GM23338 (cell line): ENCODE measurements around the gene SLC25A29. TPM values are rescaled to one million over a fixed set of nuclear protein-coding genes. Genes with fewer than 3 reads are reported as not detected.

Source experiments
- ATAC-seq: fragments of 200-7000 bp; cut with Tn5 transposase; 3 replicates; pipeline ENCODE4 v1.9.1; 2020
- DNase-seq: peaks from one replicate; pipeline ENCODE4 v3.0.0-alpha.2; 2015; ENCODE audit warnings: low spot score
- H2AFZ ChIP-seq: fragments of 200-600 bp; sonication (generic); 2 replicates; pipeline ENCODE4 v1.8.0; 2016; ENCODE audit warnings: antibody characterized with exemption, mild to moderate bottlenecking, moderate library complexity
- H3F3A ChIP-seq: fragments of 200-600 bp; sonication (generic); replicated peaks from 2 replicates; pipeline ENCODE4 v1.8.0; 2017; ENCODE audit warnings: antibody characterized with exemption, mixed run types, low read depth
- H3K27ac ChIP-seq: fragments of 200-600 bp; sonication (generic); 2 replicates; pipeline ENCODE4 v1.6.1; 2016; ENCODE audit warnings: low read depth
- H3K27me3 ChIP-seq: fragments of 200-600 bp; sonication (generic); 2 replicates; pipeline ENCODE4 v1.8.0; 2016; ENCODE audit warnings: mild to moderate bottlenecking, mixed run types, moderate library complexity; ENCODE audit not compliant: insufficient read depth
- H3K36me3 ChIP-seq: fragments of 200-600 bp; sonication (generic); 2 replicates; pipeline ENCODE4 v1.8.0; 2016; ENCODE audit warnings: mild to moderate bottlenecking; ENCODE audit not compliant: insufficient read depth
- H3K4me1 ChIP-seq: fragments of 200-600 bp; sonication (generic); 2 replicates; pipeline ENCODE4 v1.8.0; 2016; ENCODE audit warnings: mild to moderate bottlenecking, moderate library complexity; ENCODE audit not compliant: insufficient read depth
- H3K4me2 ChIP-seq: fragments of 200-600 bp; sonication (generic); 2 replicates; pipeline ENCODE4 v1.7.1; 2017; ENCODE audit warnings: mixed run types
- H3K4me3 ChIP-seq: fragments of 200-600 bp; sonication (generic); 2 replicates; pipeline ENCODE4 v1.6.1; 2016; ENCODE audit warnings: mixed run types
- H3K79me2 ChIP-seq: fragments of 200-600 bp; sonication (generic); replicated peaks from 2 replicates; pipeline ENCODE4 v1.8.0; 2017; ENCODE audit warnings: mild to moderate bottlenecking; ENCODE audit not compliant: insufficient read depth
- H3K9me2 ChIP-seq: fragments of 200-600 bp; sonication (generic); 2 replicates; pipeline ENCODE4 v1.8.0; 2017; ENCODE audit not compliant: insufficient read depth
- H4K20me1 ChIP-seq: fragments of 200-600 bp; sonication (generic); replicated peaks from 2 replicates; pipeline ENCODE4 v1.8.0; 2017; ENCODE audit warnings: mild to moderate bottlenecking; ENCODE audit not compliant: insufficient read depth
- H3K27ac Mint-ChIP-seq: 2 replicates; pipeline ENCODE4 v1.8.0; 2020; ENCODE audit warnings: inconsistent platforms, mild to moderate bottlenecking, moderate library complexity, mixed read lengths
- H3K27me3 Mint-ChIP-seq: 3 replicates; pipeline ENCODE4 v1.8.0; 2022; ENCODE audit warnings: low read depth, mild to moderate bottlenecking, moderate library complexity, mixed read lengths, inconsistent platforms; ENCODE audit not compliant: insufficient read depth, poor library complexity
- H3K36me3 Mint-ChIP-seq: 3 replicates; pipeline ENCODE4 v1.8.0; 2021; ENCODE audit warnings: low read depth, mild to moderate bottlenecking, inconsistent platforms, moderate library complexity, mixed read lengths
- H3K4me1 Mint-ChIP-seq: 3 replicates; pipeline ENCODE4 v1.8.0; 2020; ENCODE audit warnings: mild to moderate bottlenecking, inconsistent platforms, mixed read lengths
- H3K4me3 Mint-ChIP-seq: 3 replicates; pipeline ENCODE4 v1.8.0; 2021; ENCODE audit warnings: moderate library complexity, mild to moderate bottlenecking, inconsistent platforms, mixed read lengths
- H3K9me3 Mint-ChIP-seq: 3 replicates; pipeline ENCODE4 v1.8.0; 2020; ENCODE audit warnings: moderate library complexity, mild to moderate bottlenecking, inconsistent platforms, mixed read lengths
- CREB1 ChIP-seq: fragments of 250-450 bp; sonication (Bioruptor Pico); IDR thresholded peaks from 2 replicates; pipeline ENCODE4 v1.5.0; 2020; ENCODE audit warnings: low read depth, mild to moderate bottlenecking, moderate library complexity
- CTCF ChIP-seq, 2 experiments: fragments of 200-600 bp in 1 of 2; sonication (generic) in 1 of 2; conservative IDR thresholded peaks; 2 replicates each; pipeline versions ENCODE4 v1.5.1 to v1.6.1; 2016 to 2017; ENCODE audit warnings: antibody characterized with exemption in 2 of 2, low read depth in 2 of 2, mild to moderate bottlenecking in 2 of 2, moderate library complexity in 1 of 2
- EZH2 ChIP-seq: fragments of 200-600 bp; sonication (generic); IDR thresholded peaks from one replicate; pipeline ENCODE4 v1.8.0; 2017; ENCODE audit warnings: antibody characterized with exemption, mild to moderate bottlenecking, low read depth; ENCODE audit not compliant: unreplicated experiment
- EZH2phosphoT487 ChIP-seq: fragments of 200-600 bp; sonication (generic); IDR thresholded peaks from one replicate; pipeline ENCODE4 v1.8.1; 2018; ENCODE audit warnings: antibody characterized with exemption; ENCODE audit not compliant: unreplicated experiment
- JUNB ChIP-seq: IDR thresholded peaks from one replicate; pipeline ENCODE4 v1.6.1; 2016; ENCODE audit warnings: antibody characterized with exemption; ENCODE audit not compliant: unreplicated experiment
- NANOG ChIP-seq: IDR thresholded peaks from 2 replicates; pipeline ENCODE4 v1.6.1; 2016; ENCODE audit warnings: antibody characterized with exemption, borderline replicate concordance
- POLR2AphosphoS5 ChIP-seq: IDR thresholded peaks from 2 replicates; pipeline ENCODE4 v1.6.1; 2016; ENCODE audit warnings: antibody characterized with exemption, low read depth
- REST ChIP-seq: IDR thresholded peaks from one replicate; pipeline ENCODE4 v1.6.1; 2018; ENCODE audit warnings: antibody characterized with exemption; ENCODE audit not compliant: unreplicated experiment
- STAT1 ChIP-seq: IDR thresholded peaks from one replicate; pipeline ENCODE4 v1.6.1; 2016; ENCODE audit warnings: antibody characterized with exemption; ENCODE audit not compliant: unreplicated experiment
- ZNF114 ChIP-seq: fragments of 250-450 bp; sonication (Bioruptor Pico); IDR thresholded peaks from 2 replicates; pipeline ENCODE4 v1.5.0; 2020; ENCODE audit warnings: mild to moderate bottlenecking, moderate library complexity
- ZNF331 ChIP-seq: fragments of 250-450 bp; sonication (Bioruptor Pico); IDR thresholded peaks from 2 replicates; pipeline ENCODE4 v1.5.0; 2020; ENCODE audit warnings: low read depth, mild to moderate bottlenecking, moderate library complexity
- polyA plus RNA-seq: library from polyadenylated mRNA; unstranded; fragments of >200 nt; fragmentation: Nextera tagmentation; extraction: Ambion mirVana; gene quantifications from 2 replicates; pipeline ENCODE4 v1.2.1, GENCODE V29; 2016
- total RNA-seq: library from RNA; depleted of rRNA; stranded (reverse); fragments of >200 nt; shearing (Covaris generic); gene quantifications from 2 replicates; pipeline ENCODE4 v1.2.3, GENCODE V29; 2014
- TF ChIP-seq, protein P1 (sequence below): IDR thresholded peaks from 2 replicates; pipeline ENCODE4 v1.6.1; 2016; ENCODE audit warnings: antibody characterized with exemption
- TF ChIP-seq, protein P2 (sequence below): fragments of 250-450 bp; sonication (Bioruptor Pico); IDR thresholded peaks from 2 replicates; pipeline ENCODE4 v1.5.0; 2020; ENCODE audit warnings: mild to moderate bottlenecking, moderate library complexity

Gene SLC25A29
- total and polyA plus RNA-seq, 2 experiments from 2014 or later: 65.6 to 206 TPM

DNA sequence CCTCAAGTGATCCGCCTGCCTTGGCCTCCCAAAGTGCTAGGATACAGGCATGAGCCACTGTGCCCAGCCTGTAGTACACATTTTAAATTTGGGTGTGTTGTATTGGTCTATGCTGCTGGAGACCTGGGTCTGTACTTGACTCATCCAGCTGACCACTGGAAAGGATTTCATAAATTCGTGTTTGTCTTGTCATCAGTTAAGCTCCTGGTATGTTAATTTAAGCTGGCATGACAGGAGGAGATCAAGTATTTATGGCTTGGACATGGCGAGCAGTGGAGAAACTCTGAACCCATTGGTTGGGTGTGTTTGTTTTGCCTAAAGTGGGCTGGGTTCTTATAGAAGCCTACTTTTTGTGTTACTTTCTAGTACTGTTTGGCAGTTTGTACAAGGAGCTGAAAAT, 43.1 kb downstream of the SLC25A29 start:
- no peaks in the 10 kb centered on the region for H3K9me2 ChIP-seq
- H4K20me1 ChIP-seq: peaks cover 88% of the 10 kb centered on the region
- ATAC-seq: no peak
- H3K27me3 ChIP-seq: no peaks in the 10 kb centered on the region
- H3K27me3 Mint-ChIP-seq: peaks cover 2% of the 10 kb centered on the region
- no peak overlapping the region for H3K27ac ChIP-seq
- H3K9me3 Mint-ChIP-seq: no peaks in the 10 kb centered on the region
- H3K79me2 ChIP-seq: peaks cover 100% of the 10 kb centered on the region
- peaks cover 34% of the 10 kb centered on the region for H3K36me3 Mint-ChIP-seq
- TF ChIP-seq EZH2: no peak
- no peak for TF ChIP-seq POLR2AphosphoS5
- TF ChIP-seq STAT1: no peak
- TF ChIP-seq CTCF (conservative IDR thresholded peaks at IDR 0.05; ENCODE audit: low read depth in 2 of 2): no peak
- TF ChIP-seq, protein P1, sequence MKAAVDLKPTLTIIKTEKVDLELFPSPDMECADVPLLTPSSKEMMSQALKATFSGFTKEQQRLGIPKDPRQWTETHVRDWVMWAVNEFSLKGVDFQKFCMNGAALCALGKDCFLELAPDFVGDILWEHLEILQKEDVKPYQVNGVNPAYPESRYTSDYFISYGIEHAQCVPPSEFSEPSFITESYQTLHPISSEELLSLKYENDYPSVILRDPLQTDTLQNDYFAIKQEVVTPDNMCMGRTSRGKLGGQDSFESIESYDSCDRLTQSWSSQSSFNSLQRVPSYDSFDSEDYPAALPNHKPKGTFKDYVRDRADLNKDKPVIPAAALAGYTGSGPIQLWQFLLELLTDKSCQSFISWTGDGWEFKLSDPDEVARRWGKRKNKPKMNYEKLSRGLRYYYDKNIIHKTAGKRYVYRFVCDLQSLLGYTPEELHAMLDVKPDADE: no peak
- TF ChIP-seq ZNF331: no peak
- TF ChIP-seq REST: no peak
- no peak for TF ChIP-seq ZNF114 (CRISPR knock-in tag)
- TF ChIP-seq CREB1 (CRISPR knock-in tag): no peak
- TF ChIP-seq EZH2phosphoT487: no peak
- TF ChIP-seq, protein P2, sequence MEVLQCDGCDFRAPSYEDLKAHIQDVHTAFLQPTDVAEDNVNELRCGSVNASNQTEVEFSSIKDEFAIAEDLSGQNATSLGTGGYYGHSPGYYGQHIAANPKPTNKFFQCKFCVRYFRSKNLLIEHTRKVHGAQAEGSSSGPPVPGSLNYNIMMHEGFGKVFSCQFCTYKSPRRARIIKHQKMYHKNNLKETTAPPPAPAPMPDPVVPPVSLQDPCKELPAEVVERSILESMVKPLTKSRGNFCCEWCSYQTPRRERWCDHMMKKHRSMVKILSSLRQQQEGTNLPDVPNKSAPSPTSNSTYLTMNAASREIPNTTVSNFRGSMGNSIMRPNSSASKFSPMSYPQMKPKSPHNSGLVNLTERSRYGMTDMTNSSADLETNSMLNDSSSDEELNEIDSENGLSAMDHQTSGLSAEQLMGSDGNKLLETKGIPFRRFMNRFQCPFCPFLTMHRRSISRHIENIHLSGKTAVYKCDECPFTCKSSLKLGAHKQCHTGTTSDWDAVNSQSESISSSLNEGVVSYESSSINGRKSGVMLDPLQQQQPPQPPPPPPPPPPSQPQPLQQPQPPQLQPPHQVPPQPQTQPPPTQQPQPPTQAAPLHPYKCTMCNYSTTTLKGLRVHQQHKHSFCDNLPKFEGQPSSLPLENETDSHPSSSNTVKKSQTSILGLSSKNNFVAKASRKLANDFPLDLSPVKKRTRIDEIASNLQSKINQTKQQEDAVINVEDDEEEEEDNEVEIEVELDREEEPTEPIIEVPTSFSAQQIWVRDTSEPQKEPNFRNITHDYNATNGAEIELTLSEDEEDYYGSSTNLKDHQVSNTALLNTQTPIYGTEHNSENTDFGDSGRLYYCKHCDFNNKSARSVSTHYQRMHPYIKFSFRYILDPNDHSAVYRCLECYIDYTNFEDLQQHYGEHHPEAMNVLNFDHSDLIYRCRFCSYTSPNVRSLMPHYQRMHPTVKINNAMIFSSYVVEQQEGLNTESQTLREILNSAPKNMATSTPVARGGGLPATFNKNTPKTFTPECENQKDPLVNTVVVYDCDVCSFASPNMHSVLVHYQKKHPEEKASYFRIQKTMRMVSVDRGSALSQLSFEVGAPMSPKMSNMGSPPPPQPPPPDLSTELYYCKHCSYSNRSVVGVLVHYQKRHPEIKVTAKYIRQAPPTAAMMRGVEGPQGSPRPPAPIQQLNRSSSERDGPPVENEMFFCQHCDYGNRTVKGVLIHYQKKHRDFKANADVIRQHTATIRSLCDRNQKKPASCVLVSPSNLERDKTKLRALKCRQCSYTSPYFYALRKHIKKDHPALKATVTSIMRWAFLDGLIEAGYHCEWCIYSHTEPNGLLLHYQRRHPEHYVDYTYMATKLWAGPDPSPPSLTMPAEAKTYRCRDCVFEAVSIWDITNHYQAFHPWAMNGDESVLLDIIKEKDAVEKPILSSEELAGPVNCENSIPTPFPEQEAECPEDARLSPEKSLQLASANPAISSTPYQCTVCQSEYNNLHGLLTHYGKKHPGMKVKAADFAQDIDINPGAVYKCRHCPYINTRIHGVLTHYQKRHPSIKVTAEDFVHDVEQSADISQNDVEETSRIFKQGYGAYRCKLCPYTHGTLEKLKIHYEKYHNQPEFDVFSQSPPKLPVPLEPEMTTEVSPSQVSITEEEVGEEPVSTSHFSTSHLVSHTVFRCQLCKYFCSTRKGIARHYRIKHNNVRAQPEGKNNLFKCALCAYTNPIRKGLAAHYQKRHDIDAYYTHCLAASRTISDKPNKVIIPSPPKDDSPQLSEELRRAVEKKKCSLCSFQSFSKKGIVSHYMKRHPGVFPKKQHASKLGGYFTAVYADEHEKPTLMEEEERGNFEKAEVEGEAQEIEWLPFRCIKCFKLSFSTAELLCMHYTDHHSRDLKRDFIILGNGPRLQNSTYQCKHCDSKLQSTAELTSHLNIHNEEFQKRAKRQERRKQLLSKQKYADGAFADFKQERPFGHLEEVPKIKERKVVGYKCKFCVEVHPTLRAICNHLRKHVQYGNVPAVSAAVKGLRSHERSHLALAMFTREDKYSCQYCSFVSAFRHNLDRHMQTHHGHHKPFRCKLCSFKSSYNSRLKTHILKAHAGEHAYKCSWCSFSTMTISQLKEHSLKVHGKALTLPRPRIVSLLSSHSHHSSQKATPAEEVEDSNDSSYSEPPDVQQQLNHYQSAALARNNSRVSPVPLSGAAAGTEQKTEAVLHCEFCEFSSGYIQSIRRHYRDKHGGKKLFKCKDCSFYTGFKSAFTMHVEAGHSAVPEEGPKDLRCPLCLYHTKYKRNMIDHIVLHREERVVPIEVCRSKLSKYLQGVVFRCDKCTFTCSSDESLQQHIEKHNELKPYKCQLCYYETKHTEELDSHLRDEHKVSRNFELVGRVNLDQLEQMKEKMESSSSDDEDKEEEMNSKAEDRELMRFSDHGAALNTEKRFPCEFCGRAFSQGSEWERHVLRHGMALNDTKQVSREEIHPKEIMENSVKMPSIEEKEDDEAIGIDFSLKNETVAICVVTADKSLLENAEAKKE (CRISPR knock-in tag): no peak
- TF ChIP-seq NANOG: no peak
- TF ChIP-seq JUNB: no peak
- H3K4me1 Mint-ChIP-seq: peaks cover 26% of the 10 kb centered on the region
- peaks cover 8% of the 10 kb centered on the region for H3K4me1 ChIP-seq
- H3K4me3 Mint-ChIP-seq: no peak overlapping the region
- H3K4me3 ChIP-seq: no peak overlapping the region
- no peak overlapping the region for H3K27ac Mint-ChIP-seq
- no peak overlapping the region for H2AFZ ChIP-seq
- no peak for DNase-seq
- H3F3A ChIP-seq: 0 out of 2 replicates have a peak, but pooled peaks cover 17% of the 10 kb centered on the region
- no peak overlapping the region for H3K4me2 ChIP-seq
- peaks cover 11% of the 10 kb centered on the region for H3K36me3 ChIP-seq
